Stomach smooth muscle (tissue), 2 donors: ENCODE measurements around the gene PIGS.

Source experiments
- H3K27ac ChIP-seq: one replicate; pipeline ENCODE4 v1.7.0; 2013; ENCODE audit warnings: mild to moderate bottlenecking, low read length, inconsistent platforms
- H3K27me3 ChIP-seq, 2 donors: one replicate each; pipeline ENCODE4 v1.7.0; 2013; ENCODE audit warnings: low read length in 2 of 2; ENCODE audit not compliant: insufficient read depth in 2 of 2, control insufficient read depth in 1 of 2
- H3K36me3 ChIP-seq, 2 donors: one replicate each; pipeline ENCODE4 v1.7.0; 2013; ENCODE audit warnings: low read length in 2 of 2; ENCODE audit not compliant: control insufficient read depth in 2 of 2, insufficient read depth in 2 of 2
- H3K4me1 ChIP-seq: one replicate; pipeline ENCODE4 v1.7.0; 2013; ENCODE audit warnings: low read length; ENCODE audit not compliant: control insufficient read depth, insufficient read depth
- H3K4me3 ChIP-seq, 2 donors: one replicate each; pipeline ENCODE4 v1.7.0; 2013; ENCODE audit warnings: low read length in 2 of 2
- H3K9ac ChIP-seq, 2 donors: one replicate each; pipeline ENCODE4 v1.7.0; 2013; ENCODE audit warnings: low read length in 2 of 2, mild to moderate bottlenecking in 1 of 2
- H3K9me3 ChIP-seq, 2 donors: one replicate each; pipeline ENCODE4 v1.7.0; 2013; ENCODE audit warnings: low read length in 2 of 2; ENCODE audit not compliant: control insufficient read depth in 2 of 2
- donor health status: healthy.
- donor health status: Pancreatic carcinoma.

Gene PIGS

DNA sequence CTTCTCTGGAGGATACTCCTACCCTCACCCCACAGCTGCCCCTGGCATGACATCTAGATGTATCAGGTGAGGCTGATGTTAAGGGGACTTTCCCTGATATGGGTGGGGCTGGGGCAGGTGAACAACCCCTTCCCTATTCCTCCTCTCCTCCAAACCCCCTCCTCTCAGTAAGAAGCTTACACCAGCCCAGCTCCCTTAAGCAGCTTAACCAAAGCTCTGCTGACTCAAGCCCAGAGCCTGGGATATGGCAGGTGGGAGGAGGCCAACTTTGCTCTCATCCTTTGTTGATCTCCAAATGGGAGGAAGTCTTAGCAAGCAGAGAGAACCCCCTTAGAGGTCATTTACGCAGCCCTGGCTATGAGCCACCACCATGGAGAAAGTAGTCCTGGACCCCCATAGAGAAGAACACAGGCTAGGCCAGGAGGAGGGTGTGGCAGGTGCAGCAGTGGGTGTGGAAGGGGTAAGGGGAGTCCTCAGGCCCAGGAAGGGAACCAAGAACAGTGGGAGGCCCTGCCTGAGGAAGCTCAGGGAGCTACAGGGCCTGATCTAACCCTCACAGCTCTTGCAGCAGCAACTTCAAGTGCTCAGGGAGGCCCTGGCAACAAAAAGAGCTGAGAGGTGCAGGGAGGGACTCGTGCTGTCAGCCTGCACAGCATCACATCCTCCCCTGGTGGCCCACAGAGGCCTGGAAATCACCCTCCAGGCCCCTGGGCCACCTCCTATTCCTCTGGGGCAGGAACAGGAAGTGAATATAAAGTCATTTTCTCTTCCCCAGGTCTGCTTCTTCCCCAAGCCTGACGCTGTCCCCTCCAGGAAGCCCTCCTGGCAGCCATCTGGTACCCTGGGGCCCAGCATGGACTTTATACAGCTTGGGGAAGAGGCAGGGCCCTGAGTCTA is 21.8 kb downstream of the PIGS start:
- Histone ChIP-seq H3K4me1 (peaks cover 25% of the 10 kb centered on the region), H3K9ac (peak overlapping the region in 1 of 2 donors; percentile 21), H3K4me3 (no peak overlapping the region), H3K27me3 (no peaks in the 10 kb centered on the region), H3K9me3 (no peaks in the 10 kb centered on the region), H3K36me3 (peaks cover 13 to 21% of the 10 kb centered on the region in 2 donors), H3K27ac (no peak overlapping the region)

DNA sequence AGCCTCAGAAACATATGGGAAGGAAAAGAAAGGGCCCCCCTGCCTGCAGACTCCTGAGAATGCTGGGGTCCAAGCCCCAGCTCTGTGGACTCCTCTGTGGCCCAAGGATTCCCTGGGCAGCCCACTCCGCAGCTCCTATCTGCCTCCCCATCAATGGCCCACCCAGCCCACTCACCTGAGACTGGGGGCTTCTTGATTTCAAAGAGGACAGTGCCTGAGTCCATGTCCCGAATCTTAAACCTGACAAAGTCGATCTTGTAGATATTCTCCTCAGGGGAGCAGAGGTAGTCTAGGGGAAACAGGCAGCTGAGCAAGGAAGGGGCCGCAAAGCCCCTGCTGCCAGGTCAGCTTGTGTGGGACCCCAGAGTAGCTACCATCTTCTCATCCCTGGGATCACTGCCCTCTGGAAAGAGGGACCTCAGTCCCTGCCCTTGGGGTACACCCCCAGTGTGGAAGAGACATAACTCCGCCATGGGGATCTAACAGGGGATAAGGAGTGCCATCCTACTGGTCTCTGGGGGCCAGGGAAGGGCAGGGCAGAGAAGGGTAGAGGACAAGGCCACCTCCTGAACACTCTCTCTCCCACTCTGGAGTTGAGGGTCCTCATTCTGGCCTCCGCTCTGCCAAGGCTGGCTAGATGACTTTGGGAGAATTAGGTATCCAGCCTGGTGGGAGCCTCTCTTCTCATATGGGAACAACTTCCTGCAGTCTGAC is 22.8 kb downstream of the PIGS start:
- H3K4me3 ChIP-seq, result no peak overlapping the region
- H3K27me3 ChIP-seq, result no peaks in the 10 kb centered on the region
- H3K27ac ChIP-seq, result no peak overlapping the region
- H3K9me3 ChIP-seq, result no peaks in the 10 kb centered on the region
- no peak overlapping the region for H3K9ac ChIP-seq
- peaks cover 4 to 12% of the 10 kb centered on the region in 2 donors for H3K36me3 ChIP-seq
- peaks cover 25% of the 10 kb centered on the region for H3K4me1 ChIP-seq

DNA sequence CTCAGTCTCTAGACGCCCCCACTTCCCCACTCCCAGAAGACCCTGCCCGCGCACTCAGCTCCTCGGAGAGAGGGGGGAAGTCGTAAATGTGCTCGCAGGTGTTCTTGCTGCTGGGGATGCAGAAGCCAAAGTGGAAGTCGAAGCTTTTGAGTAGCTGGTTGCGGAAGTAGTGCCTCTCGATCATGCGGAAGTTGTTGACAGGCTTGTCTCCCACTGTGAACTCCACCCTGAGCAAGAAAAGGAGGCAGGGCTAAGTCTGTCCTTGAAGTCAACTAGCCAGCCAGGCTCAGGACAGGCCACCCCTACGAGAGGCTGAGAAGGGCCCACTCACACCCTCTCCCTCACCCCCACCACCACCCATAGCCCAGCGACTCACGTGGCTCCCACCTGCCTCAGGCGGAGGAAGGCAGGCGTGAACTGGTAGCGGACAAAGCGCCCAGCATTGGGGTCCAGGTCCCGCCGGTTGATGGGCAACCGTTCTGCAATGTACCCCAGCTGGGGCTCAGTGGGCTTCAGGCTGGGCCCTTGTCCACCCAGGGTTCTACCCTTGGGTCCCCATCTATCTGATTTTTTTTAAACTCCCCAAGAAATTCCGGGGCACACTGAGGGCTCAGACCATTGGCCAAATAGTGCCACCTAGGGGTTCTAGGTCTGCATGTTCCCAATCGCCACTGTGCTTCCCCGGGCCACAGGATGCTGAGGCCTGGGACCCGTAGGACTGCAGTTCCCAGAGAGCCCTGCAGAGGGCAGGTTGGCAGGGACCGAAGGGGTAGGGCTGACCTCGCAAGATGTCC is 23.5 kb downstream of the PIGS start:
- H3K9ac ChIP-seq, result no peak overlapping the region
- H3K9me3 ChIP-seq, result no peaks in the 10 kb centered on the region
- H3K27me3 ChIP-seq, result no peaks in the 10 kb centered on the region
- peaks cover 4 to 8% of the 10 kb centered on the region in 2 donors for H3K36me3 ChIP-seq
- peaks cover 23% of the 10 kb centered on the region for H3K4me1 ChIP-seq
- H3K27ac ChIP-seq, result no peak overlapping the region
- no peak overlapping the region for H3K4me3 ChIP-seq

DNA sequence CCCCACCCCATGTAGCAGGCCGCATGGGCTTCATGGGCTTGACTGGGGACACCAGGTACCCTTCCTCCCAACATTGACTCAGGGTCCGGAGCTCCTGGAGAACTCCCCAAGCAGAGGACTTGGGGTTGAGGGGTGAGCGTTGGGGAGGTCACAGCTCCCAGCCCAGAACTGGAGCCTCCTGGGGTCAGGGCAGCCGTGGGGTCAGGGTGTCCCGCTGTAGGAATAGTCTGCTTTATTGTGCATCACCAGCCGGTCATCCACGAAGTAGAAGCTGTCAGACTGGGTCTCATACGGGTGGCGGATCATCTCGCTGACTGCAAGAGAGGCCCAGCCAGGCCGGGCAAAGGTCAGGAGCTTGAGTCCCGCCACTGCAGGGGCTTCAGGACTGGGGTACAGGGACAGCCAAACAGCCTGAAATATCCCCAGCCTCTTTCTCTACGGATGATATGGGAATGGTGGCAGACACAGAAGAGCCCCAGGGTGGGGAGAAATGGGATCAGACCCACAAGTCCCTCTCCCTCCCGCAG is 24.2 kb downstream of the PIGS start:
- Histone ChIP-seq H3K36me3 (peaks cover 4 to 8% of the 10 kb centered on the region in 2 donors), H3K27ac (no peak overlapping the region), H3K4me3 (no peak overlapping the region), H3K4me1 (peaks cover 21% of the 10 kb centered on the region), H3K9ac (no peak overlapping the region), H3K9me3 (no peaks in the 10 kb centered on the region), H3K27me3 (no peaks in the 10 kb centered on the region)

DNA sequence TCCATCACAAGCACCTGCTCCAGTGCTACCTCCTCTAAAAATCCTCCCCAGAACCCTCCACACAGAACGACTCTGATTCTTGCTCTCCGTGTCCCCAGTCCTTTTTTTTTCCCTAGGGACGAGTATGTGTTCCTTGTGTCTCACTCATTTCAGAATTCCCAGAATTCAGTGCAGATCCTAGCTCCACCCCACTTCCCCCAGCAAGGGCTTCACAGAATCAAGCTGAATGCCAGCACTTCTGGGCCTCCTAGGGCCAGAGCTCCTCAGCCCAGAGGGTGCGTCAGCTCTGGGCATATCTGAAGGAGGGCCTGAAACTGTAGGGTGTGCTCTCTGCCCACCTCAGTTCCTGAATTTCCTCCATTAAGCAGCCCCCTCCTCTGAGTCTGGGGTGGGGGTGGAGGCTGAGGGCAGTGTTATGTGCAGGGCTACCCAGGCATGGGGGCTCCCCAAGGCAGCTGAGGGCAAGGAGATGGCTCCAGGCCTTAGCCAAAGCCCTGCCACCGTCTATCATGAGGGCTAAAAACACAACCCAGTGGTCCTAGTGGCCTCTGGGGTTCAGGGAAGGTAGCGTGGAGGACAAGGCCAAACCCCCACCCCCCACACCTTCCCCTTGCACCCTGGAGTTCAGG is 25.4 kb downstream of the PIGS start:
- no peaks in the 10 kb centered on the region for H3K27me3 ChIP-seq
- H3K36me3 ChIP-seq, result peaks cover 4 to 8% of the 10 kb centered on the region in 2 donors
- H3K9ac ChIP-seq, result no peak overlapping the region
- H3K4me3 ChIP-seq, result no peak overlapping the region
- H3K27ac ChIP-seq, result no peak overlapping the region
- peaks cover 11% of the 10 kb centered on the region for H3K4me1 ChIP-seq
- H3K9me3 ChIP-seq, result no peaks in the 10 kb centered on the region

DNA sequence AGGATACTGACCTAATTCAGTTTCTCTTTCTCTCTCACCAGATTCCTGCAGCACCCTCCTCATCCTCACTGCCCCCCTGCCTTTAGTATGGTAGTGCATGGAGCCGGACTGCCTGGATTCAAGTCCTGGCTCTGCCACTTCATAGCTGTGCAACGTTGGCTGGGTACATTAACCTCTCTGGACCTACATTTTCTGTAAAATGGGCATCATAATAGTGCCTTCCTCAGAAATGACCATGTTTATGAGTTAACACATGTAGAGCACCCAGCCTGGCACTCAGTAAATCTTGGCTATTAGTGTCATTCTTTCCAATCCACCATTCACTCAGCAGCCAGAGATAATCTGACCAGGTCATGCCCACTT is 26.2 kb downstream of the PIGS start:
- H3K36me3 ChIP-seq, result peaks cover 4 to 8% of the 10 kb centered on the region in 2 donors
- H3K9me3 ChIP-seq, result no peaks in the 10 kb centered on the region
- no peak overlapping the region for H3K9ac ChIP-seq
- H3K27ac ChIP-seq, result no peak overlapping the region
- H3K4me3 ChIP-seq, result no peak overlapping the region
- peaks cover 8% of the 10 kb centered on the region for H3K4me1 ChIP-seq
- no peaks in the 10 kb centered on the region for H3K27me3 ChIP-seq

DNA sequence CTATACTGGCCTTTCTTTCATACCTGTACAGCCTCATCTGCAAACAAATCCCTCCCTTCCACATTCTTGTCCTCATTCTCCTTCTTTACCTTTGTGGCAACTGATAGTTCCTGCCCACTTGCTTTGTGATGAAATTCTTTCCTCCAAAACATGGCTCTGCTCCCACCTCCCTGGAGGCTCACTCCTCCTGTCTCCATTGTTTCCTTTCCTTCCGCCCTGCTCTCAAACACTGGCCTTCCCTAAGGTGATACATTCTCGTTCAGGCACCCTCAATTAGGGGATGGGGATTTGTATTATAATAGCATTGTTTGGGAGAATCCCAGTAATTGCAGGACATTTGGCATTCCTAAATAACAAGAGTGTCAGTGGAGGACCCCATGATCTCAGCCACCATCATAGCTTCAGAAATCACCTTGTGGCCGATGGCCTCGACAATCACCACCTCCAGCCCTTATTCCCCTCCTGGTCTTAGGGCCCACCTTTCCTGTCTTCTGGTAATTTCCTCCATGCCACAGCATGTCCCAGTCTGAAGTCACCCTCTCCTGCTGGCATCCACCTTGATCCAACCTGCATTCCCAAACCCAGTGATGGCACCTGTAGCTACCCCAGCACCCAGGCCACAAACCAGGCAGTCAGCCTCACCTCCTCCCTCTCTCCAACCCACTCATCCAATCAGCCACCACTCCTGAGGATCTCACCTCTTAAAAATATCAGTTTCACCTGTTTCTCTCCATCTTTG is 26.8 kb downstream of the PIGS start:
- peaks cover 8% of the 10 kb centered on the region for H3K4me1 ChIP-seq
- H3K36me3 ChIP-seq, result peaks cover 4 to 8% of the 10 kb centered on the region in 2 donors
- H3K27ac ChIP-seq, result no peak overlapping the region
- H3K4me3 ChIP-seq, result no peak overlapping the region
- no peaks in the 10 kb centered on the region for H3K27me3 ChIP-seq
- no peaks in the 10 kb centered on the region for H3K9me3 ChIP-seq
- H3K9ac ChIP-seq, result no peak overlapping the region

DNA sequence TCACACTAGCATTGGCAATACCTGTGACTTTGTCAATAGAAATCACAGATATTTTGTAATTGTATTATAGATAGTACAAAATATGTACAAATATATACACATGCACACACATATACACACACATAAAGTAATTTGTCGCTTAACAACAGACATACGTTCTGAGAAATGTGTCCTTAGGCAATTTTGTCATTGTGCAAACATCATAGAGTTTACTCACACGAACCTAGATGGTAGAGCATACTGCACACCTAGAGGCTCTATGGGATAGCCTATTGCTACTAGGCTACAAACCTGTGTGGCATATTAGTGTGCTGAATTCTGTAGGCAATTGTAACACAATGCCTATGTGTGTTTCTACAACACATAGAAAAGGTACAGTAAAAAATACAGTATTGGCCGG is 29.9 kb downstream of the PIGS start:
- Histone ChIP-seq H3K9me3 (no peaks in the 10 kb centered on the region), H3K27me3 (no peaks in the 10 kb centered on the region), H3K27ac (no peak overlapping the region), H3K36me3 (no peaks in the 10 kb centered on the region), H3K4me3 (no peak overlapping the region), H3K9ac (no peak overlapping the region), H3K4me1 (no peaks in the 10 kb centered on the region)

DNA sequence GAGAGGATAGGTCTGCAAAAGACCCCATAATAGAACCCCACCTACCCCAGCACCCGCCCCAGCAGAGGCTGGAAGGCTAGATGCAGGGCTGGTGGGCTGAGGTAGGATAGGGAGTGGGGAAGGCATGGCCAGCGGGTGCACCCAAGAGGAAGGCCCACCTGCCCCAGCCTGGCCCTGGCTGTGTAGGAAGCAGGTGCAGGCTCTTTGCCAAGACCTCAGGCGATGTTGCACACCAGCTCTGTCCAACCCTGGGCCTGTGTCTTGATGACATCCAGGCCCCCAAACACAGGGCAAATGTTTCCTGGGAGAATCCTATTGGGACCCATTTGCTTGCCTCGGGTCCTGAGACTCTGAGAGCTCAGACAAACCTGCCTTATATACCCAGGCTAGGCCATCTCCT is 31.1 kb downstream of the PIGS start:
- H3K9ac ChIP-seq, result no peak overlapping the region
- H3K27me3 ChIP-seq, result no peaks in the 10 kb centered on the region
- no peak overlapping the region for H3K27ac ChIP-seq
- H3K9me3 ChIP-seq, result no peaks in the 10 kb centered on the region
- H3K4me3 ChIP-seq, result no peak overlapping the region
- no peaks in the 10 kb centered on the region for H3K36me3 ChIP-seq
- H3K4me1 ChIP-seq, result no peaks in the 10 kb centered on the region
